Activated CD4-positive, alpha-beta T cell treated with anti-CD3 and anti-CD28 coated beads, Interleukin-10, Interleukin-2, amounts not matched to agents 100 ng/mL and 50 ng/mL, durations not matched to agents 16 hours and 8 hours (primary cell): ENCODE measurements around the gene PADI1.

ENCODE experiments used
- DNase-seq: peaks from one replicate; pipeline ENCODE4 v3.0.0-alpha.2; 2020

The PADI1 gene

GRCh38 chr1:17244821-17245740 lies 40.2 kb downstream of the PADI1 start:
- DNase-seq: no peak

- DNase-seq: no peak
Observed at GRCh38 chr1:17245816-17246325, 40.9 kb downstream of the PADI1 start.

- DNase-seq: no peak
Observed at GRCh38 chr1:17246971-17247370, 42.0 kb downstream of the PADI1 start.

GRCh38 chr1:17248781-17249180 lies 43.9 kb downstream of the PADI1 start, which contains the start of gene PADI3:
Gene PADI3, plus strand, starts transcription at chr1:17249098. Its CDS starts 40 bp downstream, at chr1:17249138.
- DNase-seq: no peak

GRCh38 chr1:17250601-17251000 lies 45.7 kb downstream of the PADI1 start:
- DNase-seq: no peak

GRCh38 chr1:17251246-17251645 lies 46.3 kb downstream of the PADI1 start:
- DNase-seq: no peak

GRCh38 chr1:17251701-17252376 lies 46.9 kb downstream of the PADI1 start:
- DNase-seq: no peak

GRCh38 chr1:17255336-17255735 lies 50.4 kb downstream of the PADI1 start:
- DNase-seq: no peak

GRCh38 chr1:17258116-17258757 lies 53.3 kb downstream of the PADI1 start:
- DNase-seq: no peak

GRCh38 chr1:17258758-17259130 lies 53.8 kb downstream of the PADI1 start:
- DNase-seq: no peak

GRCh38 chr1:17259233-17259873 lies 54.4 kb downstream of the PADI1 start:
- no peak for DNase-seq

- DNase-seq: no peak
Observed at GRCh38 chr1:17260264-17260663, 55.3 kb downstream of the PADI1 start.

GRCh38 chr1:17260738-17261137 lies 55.8 kb downstream of the PADI1 start:
- no peak for DNase-seq

GRCh38 chr1:17263936-17264335 lies 59.0 kb downstream of the PADI1 start:
- no peak for DNase-seq

- no peak for DNase-seq
Observed at GRCh38 chr1:17264470-17264869, 59.5 kb downstream of the PADI1 start.

GRCh38 chr1:17265162-17265561 lies 60.2 kb downstream of the PADI1 start:
- no peak for DNase-seq

GRCh38 chr1:17265950-17266349 lies 61.0 kb downstream of the PADI1 start:
- no peak for DNase-seq

- no peak for DNase-seq
Observed at GRCh38 chr1:17270891-17271765, 66.2 kb downstream of the PADI1 start.

GRCh38 chr1:17272066-17272465 lies 67.1 kb downstream of the PADI1 start:
- DNase-seq: no peak

GRCh38 chr1:17272646-17273045 lies 67.7 kb downstream of the PADI1 start:
- DNase-seq: no peak

GRCh38 chr1:17273096-17273495 lies 68.2 kb downstream of the PADI1 start:
- DNase-seq: no peak
